Breast epithelium (tissue), 3 donors: ENCODE measurements around the gene ASF1B.

ENCODE experiments used
- CTCF ChIP-seq, 3 donors: fragments of 450-650 bp; IDR thresholded peaks; one replicate each; pipeline ENCODE4 v1.5.1; 2016 to 2017; ENCODE audit warnings: antibody characterized with exemption in 3 of 3, mild to moderate bottlenecking in 3 of 3, moderate library complexity in 3 of 3
- POLR2A ChIP-seq: fragments of 450-650 bp; IDR thresholded peaks from one replicate; pipeline ENCODE4 v1.6.1; 2016; ENCODE audit warnings: antibody characterized with exemption, mild to moderate bottlenecking, moderate library complexity
- POLR2AphosphoS5 ChIP-seq, 3 donors: sonication (generic); formaldehyde crosslinking; IDR thresholded peaks; one replicate each; pipeline ENCODE4 v1.6.1; 2017; ENCODE audit warnings: antibody characterized with exemption in 3 of 3

- TF ChIP-seq CTCF (IDR thresholded peaks at IDR 0.05) = peak in 1 of 3 donors; percentile 94
- TF ChIP-seq POLR2A = no peak
- TF ChIP-seq POLR2AphosphoS5 (IDR thresholded peaks at IDR 0.05) = peak in 1 of 3 donors; percentile 26
Observed at GRCh38 chr19:14073261-14073924, 63.0 kb downstream of the ASF1B start.
